ENCODE data around the gene NDEL1. TPM values are rescaled to one million over a fixed set of nuclear protein-coding genes. Genes with fewer than 3 reads are reported as not detected.

NDEL1 gene
- total and polyA plus RNA-seq, 9 of the 15 experiments (the other 6 are each of a cell fraction or from before 2014, with no cell fraction given) = 0.86 to 30.5 (median 22.7) TPM

GRCh38 chr17:8465759-8466158 lies 30.1 kb downstream of the NDEL1 start (continued):
- no peak for TF ChIP-seq TEAD4 (IDR thresholded peaks at IDR 0.05; ENCODE audit: low read length)
- TF ChIP-seq TEAD4 (CRISPR knock-in tag; IDR thresholded peaks at IDR 0.05; ENCODE audit: borderline replicate concordance) = no peak
- TF ChIP-seq TAL1 (IDR thresholded peaks at IDR 0.05) = no peak
- TF ChIP-seq ZNF277 (CRISPR knock-in tag; IDR thresholded peaks at IDR 0.05; ENCODE audit: borderline replicate concordance) = no peak
- no peak for TF ChIP-seq PTBP1 (IDR thresholded peaks at IDR 0.05; ENCODE audit: low read depth, low read length)
- no peak for TF ChIP-seq CHD7 (IDR thresholded peaks at IDR 0.05; ENCODE audit: low read depth, low read length)
- TF ChIP-seq HNRNPUL1 (IDR thresholded peaks at IDR 0.05; ENCODE audit: low read length) = no peak

All from K562 (cell line).